HepG2 (cell line): ENCODE results near the gene DNM3. TPM values are rescaled to one million over a fixed set of nuclear protein-coding genes. Genes with fewer than 3 reads are reported as not detected.

Source experiments
- ATAC-seq: fragments of 200-7000 bp; cut with Tn5 transposase; 3 replicates; pipeline ENCODE4 v1.9.1; 2020; ENCODE audit warnings: mild to moderate bottlenecking, moderate library complexity
- BruUV-seq: library from RNA; stranded (reverse); fragments of 400-500 nt; replicated peaks from 2 replicates; lab custom pipeline; 2021; lab: Mats Ljungman, UMichigan
- CTCF ChIA-PET: fragments of 300-600 bp; formaldehyde crosslinking; extraction: SDS; loops from one replicate; lab custom pipeline; 2021; ENCODE audit warnings: low total read pairs, inconsistent platforms, low intra/inter-chr PET ratio; lab: Yijun Ruan, JAX
- POLR2A ChIA-PET: fragments of 350-600 bp; sonication (Branson Sonifier 250); formaldehyde crosslinking; loops from one replicate; lab custom pipeline; 2020; ENCODE audit warnings: antibody characterized with exemption, inconsistent platforms; lab: Yijun Ruan, JAX
- DNase-seq: peaks from one replicate; pipeline ENCODE4 v3.0.0-alpha.2; 2015; ENCODE audit warnings: low spot score
- FAIRE-seq: peaks from 3 replicates; lab custom pipeline; 2011; peaks lifted over from hg19 to GRCh38; lab: Jason Lieb, UNC
- H2AFZ ChIP-seq: one replicate; pipeline ENCODE4 v1.6.1; 2011; ENCODE audit warnings: low read length, inconsistent platforms
- H3K27ac ChIP-seq: fragments of 300-600 bp; 3 replicates; pipeline ENCODE4 v1.8.0; 2011; ENCODE audit warnings: mixed run types, mild to moderate bottlenecking, mixed read lengths, low read length, inconsistent platforms; ENCODE audit not compliant: insufficient read depth; ENCODE audit errors: extremely low read length
- H3K27me3 ChIP-seq, 2 experiments: fragments of 200-600 bp in 1 of 2; 2 replicates in 1 of 2; 3 replicates in 1 of 2; pipeline versions ENCODE4 v1.6.0 to v1.8.0; 2011; ENCODE audit warnings: low read length in 2 of 2, mild to moderate bottlenecking in 2 of 2, moderate library complexity in 2 of 2, inconsistent platforms in 1 of 2; ENCODE audit not compliant: insufficient read depth in 2 of 2, control insufficient read depth in 1 of 2
- H3K36me3 ChIP-seq, 2 experiments: fragments of 200-600 bp in 1 of 2; replicated peaks in 1 of 2; 2 replicates in 1 of 2; 3 replicates in 1 of 2; pipeline versions ENCODE4 v1.5.1 to v1.8.0; 2011; ENCODE audit warnings: low read length in 2 of 2, inconsistent platforms in 1 of 2; ENCODE audit not compliant: insufficient read depth in 2 of 2, control insufficient read depth in 1 of 2
- H3K4me1 ChIP-seq: 2 replicates; pipeline ENCODE4 v1.5.1; 2012; ENCODE audit warnings: low read length, inconsistent platforms; ENCODE audit not compliant: insufficient read depth
- H3K4me2 ChIP-seq: 2 replicates; pipeline ENCODE4 v1.6.0; 2011; ENCODE audit warnings: low read depth, low read length, inconsistent platforms
- H3K4me3 ChIP-seq, 3 experiments: fragments of 200-600 bp in 1 of 3; sonication (generic), shearing (Covaris generic) in 1 of 3; replicated peaks in 1 of 3; 2 replicates each; pipeline ENCODE4 v1.5.1; 2011 to 2016; ENCODE audit warnings: low read length in 3 of 3, inconsistent platforms in 2 of 3, low read depth in 2 of 3, mild to moderate bottlenecking in 2 of 3, control low read depth in 1 of 3, mixed read lengths in 1 of 3; ENCODE audit not compliant: insufficient read depth in 1 of 3
- H3K79me2 ChIP-seq: one replicate; pipeline ENCODE4 v1.6.1; 2011; ENCODE audit warnings: low read length, inconsistent platforms; ENCODE audit not compliant: insufficient read depth
- H3K9ac ChIP-seq: 2 replicates; pipeline ENCODE4 v1.6.0; 2011; ENCODE audit warnings: mild to moderate bottlenecking, low read depth, low read length, inconsistent platforms; ENCODE audit not compliant: insufficient read depth
- H3K9me3 ChIP-seq: 2 replicates; pipeline ENCODE4 v1.5.1; 2012; ENCODE audit warnings: mild to moderate bottlenecking, low read length
- H4K20me1 ChIP-seq: 2 replicates; pipeline ENCODE4 v1.6.0; 2011; ENCODE audit warnings: inconsistent platforms, mild to moderate bottlenecking, low read length, moderate library complexity; ENCODE audit not compliant: insufficient read depth
- ELF4 ChIP-seq: sonication (generic); formaldehyde crosslinking; IDR thresholded peaks from 2 replicates; pipeline ENCODE4 v1.5.0; 2020; ENCODE audit warnings: missing genetic modification reagents, mild to moderate bottlenecking, moderate library complexity, borderline replicate concordance
- MED1 ChIP-seq: sonication (generic); formaldehyde crosslinking; IDR thresholded peaks from 2 replicates; pipeline ENCODE4 v1.4.0; 2020; ENCODE audit warnings: missing genetic modification reagents
- RFXAP ChIP-seq: sonication (generic); formaldehyde crosslinking; IDR thresholded peaks from 2 replicates; pipeline ENCODE4 v1.4.0; 2020; ENCODE audit warnings: missing genetic modification reagents, borderline replicate concordance
- ZNF160 ChIP-seq: sonication (generic); formaldehyde crosslinking; IDR thresholded peaks from 2 replicates; pipeline ENCODE4 v1.8.0; 2022; ENCODE audit warnings: mild to moderate bottlenecking, inconsistent platforms, missing genetic modification reagents
- ZNF577 ChIP-seq: sonication (generic); formaldehyde crosslinking; IDR thresholded peaks from 2 replicates; pipeline ENCODE4 v1.4.0; 2020; ENCODE audit warnings: mild to moderate bottlenecking, low read depth, missing genetic modification reagents, borderline replicate concordance
- ZNF580 ChIP-seq: IDR thresholded peaks from 2 replicates; pipeline ENCODE4 v1.6.1; 2016; ENCODE audit warnings: low read depth, borderline replicate concordance
- WGBS: methylation state at CpG from one replicate; pipeline ENCODE4 v1.1.6; 2017; ENCODE audit warnings: low lambda C conversion rate; 5-methylcytosine and 5-hydroxymethylcytosine counted together
- in situ Hi-C: cut with HindIII; loops from 2 replicates; pipeline ENCODE4 v1.10.0; 2017; ENCODE audit warnings: low pct_unique_long_range_greater_than_20kb; ENCODE audit not compliant: extremely low pct_ligation_motif_present
- intact Hi-C: fragments of 100-400 bp; cut with micrococcal nuclease; formaldehyde crosslinking; loops from one replicate; pipeline ENCODE4 v1.10.0; 2022; ENCODE audit not compliant: unreplicated experiment
- polyA plus RNA-seq, 8 experiments: library from polyadenylated mRNA; depleted of rRNA in 3 of 8; stranded (reverse) in 7 of 8; unstranded in 1 of 8; fragments of >200 nt; fragmentation: Illumina TruSeq in 4 of 8; extraction: Trizol in 4 of 8; gene quantifications; 2 replicates each; pipeline versions ENCODE4 v1.2.1 to v1.2.3, GENCODE V29; 2011 to 2016; ENCODE audit warnings: low read depth in 4 of 8, missing spikeins in 1 of 8, mixed read lengths in 1 of 8; ENCODE audit not compliant: insufficient read depth in 1 of 8
- total RNA-seq, 5 experiments: library from RNA; depleted of rRNA; stranded (reverse); fragments of >200 nt; fragmentation: Illumina TruSeq; extraction: Trizol; gene quantifications; 2 replicates each; pipeline ENCODE4 v1.2.3, GENCODE V29; 2016; ENCODE audit warnings: low read depth in 1 of 5

Gene DNM3
- total and polyA plus RNA-seq, 2 of the 13 experiments (the other 11 are each of a cell fraction or from before 2014, with no cell fraction given), result 0.05 TPM; not detected in 1

- TF ChIP-seq ELF4 (CRISPR knock-in tag) (no peak), ZNF160 (CRISPR knock-in tag) (no peak), ZNF577 (CRISPR knock-in tag) (no peak)
Measured at GRCh38 chr1:172140591-172140990, 299.3 kb downstream of the DNM3 start (continued).

GRCh38 chr1:172141341-172141881 is 300.1 kb downstream of the DNM3 start:
- Histone ChIP-seq H3K36me3 (no peaks in the 10 kb centered on the region), H3K9ac (no peak overlapping the region), H3K9me3 (no peaks in the 10 kb centered on the region), H3K27ac (no peak overlapping the region), H3K27me3 (no peaks in the 10 kb centered on the region), H4K20me1 (no peaks in the 10 kb centered on the region), H2AFZ (no peak overlapping the region), H3K4me2 (no peak overlapping the region), H3K79me2 (no peaks in the 10 kb centered on the region), H3K4me3 (no peak overlapping the region), H3K4me1 (no peaks in the 10 kb centered on the region)
- intact Hi-C loops (no loop called here), in situ Hi-C loops (no loop called here)
- no peak for TF ChIP-seq ZNF580 (CRISPR knock-in tag)
- DNase-seq, result no peak
- FAIRE-seq, result no peak
- no peak for ATAC-seq
- ChIA-PET CTCF (no interaction called here), POLR2A (no interaction called here)
- BruUV-seq, result no TSS peak
- 39% methylated on average over 7 of the region's 7 CpGs for WGBS

GRCh38 chr1:172142324-172142723 is 301.0 kb downstream of the DNM3 start:
- Histone ChIP-seq H4K20me1 (no peaks in the 10 kb centered on the region), H2AFZ (no peak overlapping the region), H3K4me3 (no peak overlapping the region), H3K4me1 (no peaks in the 10 kb centered on the region), H3K27ac (no peak overlapping the region), H3K4me2 (no peak overlapping the region), H3K9me3 (no peaks in the 10 kb centered on the region), H3K9ac (no peak overlapping the region), H3K36me3 (no peaks in the 10 kb centered on the region), H3K27me3 (no peaks in the 10 kb centered on the region), H3K79me2 (no peaks in the 10 kb centered on the region)
- BruUV-seq, result no TSS peak
- POLR2A ChIA-PET, result no interaction called here
- in situ Hi-C loops, result no loop called here
- ATAC-seq (no peak), DNase-seq (no peak), FAIRE-seq (no peak)
- TF ChIP-seq RFXAP (CRISPR knock-in tag) (no peak), MED1 (no peak)
- CTCF ChIA-PET, result no interaction called here
- intact Hi-C loops, result no loop called here
- WGBS, result 18% methylated on average over 5 of the region's 5 CpGs
